ENCODE measurements around the gene BRIP1.

GRCh38 chr17:61797283-61797682 lies 66.0 kb downstream of the BRIP1 start:
- TF ChIP-seq CTCF (IDR thresholded peaks at IDR 0.05) (no peak), POLR2AphosphoS5 (IDR thresholded peaks at IDR 0.05) (no peak), POLR2A (IDR thresholded peaks at IDR 0.05; ENCODE audit: low read depth) (no peak)
